Mesenchymal stem cell (in vitro differentiated cells and primary cell): Measurements from ENCODE around the gene KCTD19.

Experiments
- DNase-seq: peaks from one replicate; pipeline ENCODE4 v3.0.0-alpha.2; 2013
- H2AFZ ChIP-seq: one replicate; pipeline ENCODE4 v1.6.1; 2013; ENCODE audit warnings: low read depth, mild to moderate bottlenecking, control low read depth, inconsistent platforms, low read length, moderate library complexity
- H2AK5ac ChIP-seq: 2 replicates; pipeline ENCODE4 v1.6.1; 2013; ENCODE audit warnings: low read length, moderate library complexity, mild to moderate bottlenecking, inconsistent platforms; ENCODE audit not compliant: severe bottlenecking
- H2BK120ac ChIP-seq: one replicate; pipeline ENCODE4 v1.6.1; 2013; ENCODE audit warnings: low read depth, mild to moderate bottlenecking, inconsistent platforms, low read length, moderate library complexity
- H2BK12ac ChIP-seq, 2 experiments: one replicate each; pipeline ENCODE4 v1.6.1; 2013; ENCODE audit warnings: inconsistent platforms in 2 of 2, low read length in 2 of 2, mild to moderate bottlenecking in 2 of 2, moderate library complexity in 2 of 2, control low read depth in 1 of 2
- H2BK15ac ChIP-seq: one replicate; pipeline ENCODE4 v1.6.1; 2013; ENCODE audit warnings: mild to moderate bottlenecking, low read depth, inconsistent platforms; ENCODE audit not compliant: poor library complexity, severe bottlenecking
- H2BK5ac ChIP-seq: 2 replicates; pipeline ENCODE4 v1.6.1; 2013; ENCODE audit warnings: low read depth, mild to moderate bottlenecking, low read length, control low read depth, inconsistent platforms; ENCODE audit not compliant: poor library complexity, severe bottlenecking
- H3K14ac ChIP-seq, 2 experiments: one replicate each; pipeline ENCODE4 v1.6.1; 2013; ENCODE audit warnings: inconsistent platforms in 2 of 2, low read length in 2 of 2, control low read depth in 1 of 2, mild to moderate bottlenecking in 1 of 2, moderate library complexity in 1 of 2
- H3K18ac ChIP-seq, 2 experiments: one replicate each; pipeline ENCODE4 v1.6.1; 2013; ENCODE audit warnings: inconsistent platforms in 2 of 2, low read length in 2 of 2, control low read depth in 1 of 2, low read depth in 1 of 2, mild to moderate bottlenecking in 1 of 2
- H3K23ac ChIP-seq, 2 experiments: one replicate each; pipeline ENCODE4 v1.6.1; 2013; ENCODE audit warnings: inconsistent platforms in 2 of 2, low read length in 2 of 2, mild to moderate bottlenecking in 2 of 2, moderate library complexity in 2 of 2, control low read depth in 1 of 2
- H3K27ac ChIP-seq: 2 replicates; pipeline ENCODE4 v1.5.1; 2013; ENCODE audit warnings: mild to moderate bottlenecking, moderate library complexity, low read length, control low read depth, inconsistent platforms; ENCODE audit not compliant: poor library complexity, severe bottlenecking
- H3K27me3 ChIP-seq, 2 experiments: 2 replicates each; pipeline versions ENCODE4 v1.6.1 to v1.7.0; 2013; ENCODE audit warnings: low read length in 2 of 2, mild to moderate bottlenecking in 2 of 2, moderate library complexity in 2 of 2, control low read depth in 1 of 2, inconsistent platforms in 1 of 2; ENCODE audit not compliant: control insufficient read depth in 1 of 2, insufficient read depth in 1 of 2
- H3K36me3 ChIP-seq, 2 experiments: 2 replicates each; pipeline versions ENCODE4 v1.6.1 to v1.7.0; 2013; ENCODE audit warnings: low read length in 2 of 2, control low read depth in 1 of 2, inconsistent platforms in 1 of 2, low read depth in 1 of 2, mild to moderate bottlenecking in 1 of 2; ENCODE audit not compliant: insufficient read depth in 2 of 2, control insufficient read depth in 1 of 2
- H3K4ac ChIP-seq, 2 experiments: one replicate each; pipeline ENCODE4 v1.6.1; 2013; ENCODE audit warnings: inconsistent platforms in 2 of 2, low read length in 2 of 2, mild to moderate bottlenecking in 2 of 2, moderate library complexity in 2 of 2, control low read depth in 1 of 2, low read depth in 1 of 2
- H3K4me1 ChIP-seq: 2 replicates; pipeline ENCODE4 v1.6.1; 2013; ENCODE audit warnings: low read depth, low read length, control low read depth; ENCODE audit not compliant: control insufficient read depth, insufficient read depth
- H3K4me2 ChIP-seq: 2 replicates; pipeline ENCODE4 v1.6.1; 2013; ENCODE audit warnings: low read length, mild to moderate bottlenecking, inconsistent platforms; ENCODE audit not compliant: poor library complexity, severe bottlenecking
- H3K4me3 ChIP-seq, 2 experiments: 2 replicates each; pipeline versions ENCODE4 v1.5.1 to v1.7.0; 2013; ENCODE audit warnings: low read length in 2 of 2, mild to moderate bottlenecking in 2 of 2, control low read depth in 1 of 2, low read depth in 1 of 2; ENCODE audit not compliant: insufficient read depth in 1 of 2
- H3K79me1 ChIP-seq: replicated peaks from 2 replicates; pipeline ENCODE4 v1.6.1; 2013; ENCODE audit warnings: mild to moderate bottlenecking, control low read depth, low read length, inconsistent platforms; ENCODE audit not compliant: poor library complexity, severe bottlenecking
- H3K9ac ChIP-seq: 2 replicates; pipeline ENCODE4 v1.7.0; 2013; ENCODE audit warnings: mild to moderate bottlenecking, low read length, moderate library complexity
- H3K9me3 ChIP-seq: 2 replicates; pipeline ENCODE4 v1.7.0; 2013; ENCODE audit warnings: mild to moderate bottlenecking, low read length; ENCODE audit not compliant: control insufficient read depth
- H4K8ac ChIP-seq: one replicate; pipeline ENCODE4 v1.6.1; 2013; ENCODE audit warnings: inconsistent platforms, mild to moderate bottlenecking, low read length, moderate library complexity
- H4K91ac ChIP-seq: one replicate; pipeline ENCODE4 v1.6.1; 2013; ENCODE audit warnings: mild to moderate bottlenecking, low read length, inconsistent platforms
- WGBS: methylation state at CpG from one replicate; pipeline ENCODE4 v1.1.7; 2013; ENCODE audit warnings: mixed read lengths; 5-methylcytosine and 5-hydroxymethylcytosine counted together

Gene KCTD19

DNA sequence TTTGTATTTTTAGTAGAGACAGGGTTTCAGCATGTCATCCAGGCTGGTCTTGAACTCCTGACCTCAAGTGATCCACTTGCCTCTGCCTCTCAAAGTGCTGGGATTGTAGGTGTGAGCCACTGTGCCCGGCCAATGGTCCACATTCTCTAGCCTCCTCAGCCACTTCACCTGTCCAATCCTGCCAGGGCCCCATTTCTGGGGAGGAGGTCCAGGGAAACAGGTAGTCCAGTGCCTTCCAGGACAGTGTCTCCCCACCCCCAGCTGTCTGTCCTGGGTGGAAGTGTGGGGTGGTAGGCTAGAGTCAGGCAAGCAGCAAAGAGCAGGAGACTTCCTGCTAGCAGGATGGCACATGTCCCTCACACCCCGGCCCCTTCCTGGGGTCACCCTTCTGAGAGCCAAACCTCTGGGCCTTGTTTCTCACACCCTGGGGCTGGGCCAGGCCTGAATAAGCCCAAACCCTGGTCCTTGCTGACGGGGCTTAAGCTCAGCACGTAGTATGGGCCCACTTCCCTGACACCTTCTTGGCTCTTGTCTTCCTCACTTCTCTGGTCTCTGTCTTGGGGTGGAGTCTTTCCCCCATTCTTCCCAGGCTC is 84.3 kb downstream of the KCTD19 start:
- DNase-seq, result no peak
- Histone ChIP-seq H3K79me1 (peaks cover 27% of the 10 kb centered on the region), H4K8ac (peak overlapping the region; percentile 35), H3K4ac (peak overlapping the region; percentile 73 to 75), H4K91ac (peak overlapping the region; percentile 92), H2AK5ac (peak overlapping the region; percentile 87), H2BK120ac (no peak overlapping the region), H2BK5ac (no peak overlapping the region), H2AFZ (no peak overlapping the region), H3K9me3 (no peaks in the 10 kb centered on the region), H3K9ac (peak overlapping the region; percentile 68), H2BK12ac (peak overlapping the region; percentile 93 to 97), H3K4me1 (peaks cover 45% of the 10 kb centered on the region), H3K4me2 (no peak overlapping the region), H3K18ac (peak overlapping the region; percentile 47 to 62), H3K27ac (peak overlapping the region; percentile 6), H3K14ac (peak overlapping the region in 1 of 2 experiments; percentile 53), H3K23ac (no peak overlapping the region), H3K27me3 (no peaks in the 10 kb centered on the region), H3K4me3 (no peak overlapping the region), H2BK15ac (peak overlapping the region; percentile 84), H3K36me3 (peaks cover 30 to 39% of the 10 kb centered on the region in 2 experiments)
- WGBS, result 90% methylated on average over 3 of the region's 4 CpGs

DNA sequence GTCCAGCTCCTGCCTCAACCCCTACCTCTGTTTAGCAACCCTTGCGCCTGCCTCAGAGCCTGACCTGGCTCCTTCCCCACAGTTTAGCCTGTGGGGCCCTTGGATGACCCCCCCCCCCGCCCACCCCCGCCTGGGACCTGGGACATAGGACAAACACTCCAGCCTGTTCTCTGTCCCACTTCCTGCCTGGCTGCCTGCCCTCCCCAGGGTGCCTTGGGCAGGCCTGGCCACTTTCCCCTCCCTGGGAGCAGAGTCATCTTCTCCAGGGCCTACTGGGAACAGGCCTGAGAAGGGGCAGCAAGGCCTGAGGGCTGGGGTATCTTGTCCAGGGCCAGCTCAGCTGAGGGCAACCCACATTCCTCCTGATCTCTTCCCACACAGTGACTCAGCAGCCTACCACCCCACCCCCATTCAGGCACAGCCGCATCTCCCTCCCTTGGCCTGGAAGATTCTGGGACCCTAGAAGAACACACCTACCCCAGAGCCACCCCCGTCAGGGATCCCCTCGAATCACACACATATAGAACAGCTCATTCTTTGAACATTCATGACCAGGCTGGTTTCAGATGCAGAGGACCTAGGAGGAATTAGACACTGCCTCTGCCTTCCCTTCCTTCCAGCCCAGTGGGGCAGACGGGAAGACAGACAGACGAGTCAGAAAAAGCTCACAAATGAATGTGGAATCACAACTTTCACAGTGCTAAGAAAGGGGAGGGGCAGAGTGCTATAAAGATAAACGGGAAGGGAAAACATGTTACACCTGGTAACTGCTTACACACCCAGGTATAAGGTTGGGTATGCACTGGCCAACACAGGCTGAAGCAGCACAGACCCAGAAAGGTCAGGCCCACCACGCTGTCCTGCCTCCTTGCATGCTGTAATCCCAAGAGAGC is 85.3 kb downstream of the KCTD19 start:
- no peaks in the 10 kb centered on the region for H3K27me3 ChIP-seq
- DNase-seq, result peak; percentile 94
- peak overlapping the region; percentile 66 for H2BK15ac ChIP-seq
- 32% methylated on average over 7 of the region's 10 CpGs for WGBS
- H3K18ac ChIP-seq, result peak overlapping the region; percentile 88 to 94
- peak overlapping the region; percentile 67 for H2BK5ac ChIP-seq
- peak overlapping the region; percentile 68 for H3K9ac ChIP-seq
- peaks cover 40 to 47% of the 10 kb centered on the region in 2 experiments for H3K36me3 ChIP-seq
- peak overlapping the region; percentile 95 for H4K91ac ChIP-seq
- H3K4me3 ChIP-seq, result peak overlapping the region in 1 of 2 experiments; percentile 6
- peak overlapping the region; percentile 62 to 97 for H3K4ac ChIP-seq
- peaks cover 45% of the 10 kb centered on the region for H3K4me1 ChIP-seq
- peak overlapping the region; percentile 95 for H3K27ac ChIP-seq
- H3K9me3 ChIP-seq, result no peaks in the 10 kb centered on the region
- peak overlapping the region; percentile 92 for H4K8ac ChIP-seq
- no peak overlapping the region for H2AFZ ChIP-seq
- peak overlapping the region; percentile 97 for H2BK120ac ChIP-seq
- H3K23ac ChIP-seq, result peak overlapping the region in 1 of 2 experiments; percentile 76
- H2AK5ac ChIP-seq, result peak overlapping the region; percentile 96
- H2BK12ac ChIP-seq, result peak overlapping the region; percentile 97 to 99
- peaks cover 32% of the 10 kb centered on the region for H3K79me1 ChIP-seq
- H3K4me2 ChIP-seq, result peak overlapping the region; percentile 24
- peak overlapping the region in 1 of 2 experiments; percentile 88 for H3K14ac ChIP-seq

GRCh38 chr16:67240506-67240905 is 86.0 kb downstream of the KCTD19 start:
- Histone ChIP-seq H2BK15ac (peak overlapping the region; percentile 66), H3K18ac (peak overlapping the region; percentile 58 to 94), H2AK5ac (peak overlapping the region; percentile 96), H2AFZ (no peak overlapping the region), H3K79me1 (peaks cover 39% of the 10 kb centered on the region), H3K23ac (peak overlapping the region in 1 of 2 experiments; percentile 76), H2BK5ac (peak overlapping the region; percentile 67), H3K4me3 (no peak overlapping the region), H3K14ac (peak overlapping the region in 1 of 2 experiments; percentile 88), H3K4me2 (no peak overlapping the region), H3K27me3 (no peaks in the 10 kb centered on the region), H3K9me3 (no peaks in the 10 kb centered on the region), H3K27ac (peak overlapping the region; percentile 95), H3K4ac (peak overlapping the region; percentile 62 to 97), H2BK120ac (peak overlapping the region; percentile 97), H3K9ac (peak overlapping the region; percentile 68), H3K36me3 (peaks cover 47 to 55% of the 10 kb centered on the region in 2 experiments), H4K8ac (peak overlapping the region; percentile 77), H2BK12ac (peak overlapping the region; percentile 59 to 99), H4K91ac (peak overlapping the region; percentile 87), H3K4me1 (peaks cover 40% of the 10 kb centered on the region)
- DNase-seq, result peak; percentile 77
- WGBS, result 37% methylated on average over 4 of the region's 4 CpGs
